Stimulated activated CD8-positive, alpha-beta memory T cell treated with anti-CD3 and anti-CD28 coated beads, Interleukin-7, amount 100 ng/mL, for 1 hour (primary cell): ENCODE data around the gene PCDH19.
"Not testable (repeated sequence)": the region's sequence is repeated elsewhere in the genome, so short reads cannot be mapped to it uniquely, and the experiment has no call there.

Source experiments
- DNase-seq, 2 donors: peaks; one replicate each; pipeline ENCODE4 v3.0.0-alpha.2; 2020; ENCODE audit warnings: low read depth in 2 of 2

Gene PCDH19, protein sequence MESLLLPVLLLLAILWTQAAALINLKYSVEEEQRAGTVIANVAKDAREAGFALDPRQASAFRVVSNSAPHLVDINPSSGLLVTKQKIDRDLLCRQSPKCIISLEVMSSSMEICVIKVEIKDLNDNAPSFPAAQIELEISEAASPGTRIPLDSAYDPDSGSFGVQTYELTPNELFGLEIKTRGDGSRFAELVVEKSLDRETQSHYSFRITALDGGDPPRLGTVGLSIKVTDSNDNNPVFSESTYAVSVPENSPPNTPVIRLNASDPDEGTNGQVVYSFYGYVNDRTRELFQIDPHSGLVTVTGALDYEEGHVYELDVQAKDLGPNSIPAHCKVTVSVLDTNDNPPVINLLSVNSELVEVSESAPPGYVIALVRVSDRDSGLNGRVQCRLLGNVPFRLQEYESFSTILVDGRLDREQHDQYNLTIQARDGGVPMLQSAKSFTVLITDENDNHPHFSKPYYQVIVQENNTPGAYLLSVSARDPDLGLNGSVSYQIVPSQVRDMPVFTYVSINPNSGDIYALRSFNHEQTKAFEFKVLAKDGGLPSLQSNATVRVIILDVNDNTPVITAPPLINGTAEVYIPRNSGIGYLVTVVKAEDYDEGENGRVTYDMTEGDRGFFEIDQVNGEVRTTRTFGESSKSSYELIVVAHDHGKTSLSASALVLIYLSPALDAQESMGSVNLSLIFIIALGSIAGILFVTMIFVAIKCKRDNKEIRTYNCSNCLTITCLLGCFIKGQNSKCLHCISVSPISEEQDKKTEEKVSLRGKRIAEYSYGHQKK (N-terminal part only)

GRCh38 chrX:100409610-100410590 is at the start of gene PCDH19:
PCDH19 (minus strand) TSS chrX:100410273; CDS start chrX:100408597, 1,676 bp downstream.
- DNase-seq = no peak

DNA sequence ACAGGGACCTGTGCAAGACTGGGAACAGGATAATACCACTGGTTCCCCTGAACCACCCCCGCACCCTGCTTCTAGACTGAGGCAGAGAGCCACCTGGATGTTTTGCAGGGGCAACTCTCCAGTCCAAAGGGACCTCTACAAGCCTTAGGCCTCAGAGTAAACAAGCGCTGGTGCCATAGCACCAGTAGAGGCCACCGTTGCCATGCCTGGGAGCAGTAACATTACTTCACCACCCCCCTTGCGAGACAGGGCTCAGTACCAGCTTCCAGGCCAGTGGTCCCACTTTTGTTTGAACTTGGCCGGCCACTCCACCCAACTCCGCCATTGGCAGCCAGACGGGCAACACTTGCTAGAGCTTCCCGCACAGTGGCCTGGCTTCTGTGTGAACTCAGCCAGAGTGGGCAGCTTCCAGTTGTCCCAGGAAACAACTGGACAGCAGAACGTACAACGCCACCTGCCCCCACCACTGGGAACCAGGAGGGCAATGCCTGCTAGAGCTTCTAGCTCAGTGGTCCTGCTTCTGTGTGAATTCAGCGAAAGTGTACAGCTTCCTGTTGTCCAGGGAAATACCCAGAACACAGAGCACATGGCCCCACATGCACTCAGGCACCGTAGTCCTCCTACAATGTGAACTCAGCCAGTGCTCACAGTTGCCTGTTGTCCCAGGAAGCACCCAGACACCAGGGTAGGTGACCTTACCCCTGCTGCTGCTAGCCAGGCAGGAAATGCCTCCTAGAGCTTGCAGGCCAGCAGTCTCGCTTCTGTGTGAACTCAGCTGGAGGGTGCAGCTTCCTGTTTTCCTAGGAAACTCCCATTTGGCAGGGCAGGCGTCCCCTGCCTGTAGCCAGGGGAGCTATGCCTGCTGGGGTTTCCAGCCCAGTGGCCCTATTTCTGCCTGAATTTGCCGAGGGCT is 39.9 kb upstream of the PCDH19 start:
- DNase-seq = no peak

- no peak for DNase-seq
Measured at GRCh38 chrX:100447655-100448397, 37.8 kb upstream of the PCDH19 start.

- DNase-seq = no peak
Measured at GRCh38 chrX:100445593-100445992, 35.5 kb upstream of the PCDH19 start.

GRCh38 chrX:100441321-100441720 is 31.2 kb upstream of the PCDH19 start:
- DNase-seq = not testable (repeated sequence)

GRCh38 chrX:100440006-100440405 is 29.9 kb upstream of the PCDH19 start:
- no peak for DNase-seq

DNA sequence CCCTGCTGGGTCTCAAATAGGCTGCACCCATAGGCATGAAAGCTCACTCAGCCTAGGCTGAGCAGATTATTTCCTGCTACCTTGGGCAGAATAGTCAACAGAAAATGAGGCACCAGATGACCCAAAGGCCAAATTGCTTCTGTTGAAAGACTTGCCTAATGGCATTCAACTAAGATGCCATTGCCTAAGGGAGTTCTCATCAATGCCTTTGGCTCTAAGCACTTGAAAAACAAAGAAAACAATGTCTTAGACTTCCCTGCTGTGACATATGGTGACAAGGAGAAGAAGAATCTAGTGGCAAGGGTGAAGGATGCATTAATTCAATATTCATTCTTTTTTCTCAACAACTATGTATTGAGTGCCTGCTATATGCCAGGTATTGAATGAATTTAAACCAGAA is 25.7 kb upstream of the PCDH19 start:
- no peak for DNase-seq

- DNase-seq = no peak
Measured at GRCh38 chrX:100424012-100424411, 13.9 kb upstream of the PCDH19 start.

- no peak for DNase-seq
Measured at GRCh38 chrX:100418556-100418955, 8.5 kb upstream of the PCDH19 start.

DNA sequence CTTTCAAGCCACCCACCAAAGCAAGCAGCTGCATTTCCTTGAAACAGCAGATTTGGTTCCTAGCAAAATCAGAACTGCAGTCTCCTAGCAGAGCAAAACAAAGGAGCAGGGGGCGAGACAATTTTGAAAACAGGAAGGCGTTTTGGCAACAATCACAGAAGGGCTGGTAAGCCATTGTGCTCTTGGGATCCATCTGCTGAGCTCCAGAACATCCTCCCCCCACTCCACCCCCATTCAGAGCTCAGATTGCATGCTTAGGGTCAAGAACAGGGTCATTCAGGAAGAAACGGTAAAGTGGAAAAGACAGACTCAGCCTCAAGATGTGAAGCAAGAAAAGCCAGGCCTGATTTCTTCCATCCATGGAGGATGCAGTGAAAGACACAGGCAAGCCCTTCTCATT is 7.6 kb upstream of the PCDH19 start:
- no peak for DNase-seq

DNA sequence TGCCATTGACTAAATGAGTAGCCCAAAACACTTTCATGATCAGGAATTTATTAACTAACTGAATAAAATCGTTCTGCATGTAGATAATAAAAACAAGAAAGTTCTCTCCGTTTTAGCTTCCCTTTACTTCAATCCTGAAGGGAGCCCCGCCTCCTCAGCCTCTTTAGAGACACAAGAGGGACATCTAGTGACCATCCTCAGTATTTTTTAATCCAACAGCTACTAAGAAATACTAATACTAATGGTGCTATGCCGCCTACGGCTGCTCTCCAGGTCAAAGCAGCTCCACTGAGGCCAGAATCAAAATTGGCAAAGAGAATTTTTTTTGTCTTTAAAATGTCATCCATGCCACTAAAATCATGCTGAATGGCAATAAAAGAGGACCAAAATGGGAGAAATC is 3.2 kb upstream of the PCDH19 start:
- DNase-seq = no peak

DNA sequence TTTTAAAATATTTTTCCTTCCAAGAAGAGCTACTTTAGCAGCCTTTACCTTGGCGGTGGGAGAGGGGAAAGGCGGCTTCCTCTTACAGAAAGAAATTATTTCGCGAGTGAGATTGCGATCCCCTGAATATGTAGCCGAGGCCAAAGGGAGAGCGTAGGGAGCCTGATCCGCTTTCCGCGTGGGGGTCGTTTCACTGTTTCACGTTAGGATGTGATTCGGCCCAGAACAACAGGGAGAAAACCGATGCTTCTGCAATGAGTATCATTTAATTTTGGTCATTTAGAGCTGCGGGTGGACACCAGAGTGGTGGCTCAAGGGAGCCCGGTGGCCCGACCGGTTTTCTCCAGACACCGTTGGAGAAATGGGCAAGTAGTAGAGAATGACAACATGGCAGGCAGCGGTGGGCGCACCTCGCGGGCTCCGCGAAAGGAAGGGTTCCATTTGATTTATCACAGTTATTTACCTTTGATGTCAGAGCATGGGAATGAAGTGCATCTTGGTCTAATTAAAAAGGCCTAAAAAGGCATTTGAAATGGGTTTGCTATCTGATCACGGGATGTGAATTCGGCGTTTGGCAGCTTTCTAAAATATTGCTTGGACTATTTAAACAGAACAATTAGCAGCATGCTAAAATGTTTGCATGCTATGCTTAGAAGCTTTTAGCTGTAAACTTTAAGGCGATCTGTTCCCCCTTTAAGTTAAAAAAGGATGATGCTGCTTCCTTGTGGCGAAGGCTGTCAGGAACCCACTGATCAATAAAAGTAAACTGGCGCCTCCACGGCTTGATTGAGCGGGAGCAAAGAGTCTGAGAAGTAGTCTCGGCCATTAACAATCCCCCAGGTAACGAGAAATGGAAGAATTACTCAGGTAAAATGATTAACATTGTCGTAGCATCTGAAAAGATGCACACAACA is 2.0 kb upstream of the PCDH19 start:
- DNase-seq = no peak

DNA sequence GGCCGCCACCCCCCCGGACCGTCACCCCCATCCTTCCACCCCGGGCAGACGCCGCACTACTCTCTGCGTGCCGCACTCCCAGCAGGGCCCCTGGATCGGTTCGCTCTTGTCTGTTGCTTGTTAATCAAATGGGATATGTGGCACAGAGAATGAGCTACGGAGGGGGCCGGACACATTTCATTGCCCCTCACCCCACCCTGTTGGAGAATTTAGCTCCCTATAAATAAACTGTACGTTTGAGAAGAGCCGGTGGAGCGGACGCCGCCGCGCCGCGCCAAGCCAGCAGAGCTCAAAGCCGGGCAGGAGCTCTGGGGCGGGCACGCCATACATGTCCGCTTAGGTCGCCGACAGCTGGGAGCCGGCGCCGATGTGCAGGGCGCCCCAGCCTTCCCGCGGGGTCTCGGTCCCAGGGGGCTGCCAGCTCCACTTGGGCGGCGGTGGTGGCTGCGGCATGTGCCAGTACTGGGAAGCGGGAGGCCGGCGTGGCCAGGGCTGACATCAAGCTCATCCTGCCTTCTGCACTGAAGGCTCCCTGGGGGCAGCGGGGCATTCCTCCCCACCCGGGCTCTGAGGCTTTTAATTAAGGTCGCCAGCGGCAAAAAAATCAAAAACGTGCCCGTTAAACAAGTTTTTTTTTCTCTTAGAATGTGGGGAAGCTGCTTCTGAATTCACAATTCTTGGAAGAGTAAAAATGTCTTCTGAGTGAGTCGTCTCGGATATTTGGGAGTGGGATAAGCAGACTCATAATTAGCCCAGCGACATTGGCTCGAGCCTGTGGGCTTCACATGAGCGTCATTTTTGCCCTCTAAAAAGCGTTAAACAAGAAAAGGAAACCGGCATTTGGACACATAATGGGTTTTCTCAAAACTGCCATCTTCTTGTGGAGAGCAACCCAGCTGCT is 1.1 kb upstream of the PCDH19 start:
- DNase-seq = no peak

DNA sequence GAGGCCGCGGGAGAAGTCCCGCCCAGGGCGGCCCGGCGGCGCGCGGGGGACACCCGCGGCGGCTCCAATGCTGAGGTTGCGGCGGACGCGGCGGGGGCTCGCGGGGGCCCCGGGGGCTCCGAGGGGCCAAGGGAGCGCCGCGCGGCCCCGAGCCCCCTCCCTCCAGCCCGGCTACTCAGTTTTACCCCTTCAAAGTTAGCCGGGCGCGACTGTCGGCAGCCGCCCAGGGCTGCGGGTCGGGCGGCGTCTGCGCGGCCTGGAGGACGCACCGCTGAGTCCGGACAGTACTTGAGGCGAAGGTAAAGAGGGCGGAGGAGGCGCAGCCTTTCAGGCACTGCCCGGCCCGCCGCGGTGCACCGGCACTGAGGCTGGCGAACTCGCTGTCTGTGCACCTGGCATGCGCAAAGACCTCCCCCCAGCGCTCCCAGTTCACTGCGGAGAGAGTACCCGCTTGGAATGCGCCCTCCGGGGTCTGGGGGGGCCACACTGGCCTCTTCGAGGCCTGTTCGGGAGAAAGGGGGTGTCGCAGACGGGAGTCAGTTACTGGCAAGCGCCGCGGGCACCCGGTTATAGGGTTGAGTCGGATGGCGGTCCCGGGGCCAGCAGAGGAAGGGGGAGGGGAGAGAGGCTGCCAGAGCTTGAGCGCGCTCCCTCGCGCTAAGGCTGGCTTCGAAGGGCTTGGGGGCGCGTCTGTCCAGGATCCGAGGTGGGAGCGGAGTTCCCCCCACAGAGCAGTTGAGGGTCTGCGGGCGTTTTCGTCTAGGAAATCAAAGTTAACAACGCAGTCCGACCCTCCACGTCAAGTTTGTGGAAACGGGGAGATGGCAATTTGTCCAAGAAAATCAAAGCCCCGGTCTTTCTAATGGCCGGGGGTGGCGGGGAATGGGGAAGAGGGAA is 1.1 kb downstream of the PCDH19 start:
- no peak for DNase-seq

GRCh38 chrX:100407784-100408712 is 2.0 kb downstream of the PCDH19 start:
- DNase-seq = no peak
